ENCODE results near the gene SLC24A3. TPM values are rescaled to one million over a fixed set of nuclear protein-coding genes. Genes with fewer than 3 reads are reported as not detected.

Gene SLC24A3
- total and polyA plus RNA-seq, 2 experiments from 2014 or later = 0.81 to 2.5 TPM

DNA sequence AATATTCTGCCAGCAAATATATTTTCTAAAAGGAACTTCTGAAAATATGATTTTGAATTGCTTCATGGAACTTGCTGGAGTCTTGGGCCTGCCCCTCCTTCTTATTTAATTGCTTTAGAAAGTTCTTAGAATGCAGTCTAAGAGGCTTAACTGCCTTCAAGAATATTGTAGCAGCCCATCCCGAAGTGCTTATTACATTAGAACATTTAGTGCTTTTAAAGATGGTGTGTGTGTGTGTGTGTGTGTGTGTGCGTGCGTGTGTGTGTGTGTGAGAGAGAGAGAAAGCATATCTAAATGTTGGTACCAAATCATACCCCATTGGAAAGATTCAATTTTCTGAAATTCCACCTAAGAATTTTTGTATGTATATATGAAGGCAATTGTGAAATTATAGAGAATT lies 193.5 kb downstream of the SLC24A3 start:
- no peaks in the 10 kb centered on the region for H4K20me1 ChIP-seq (replicated peaks; ENCODE audit: insufficient read depth)
- H3K36me3 Mint-ChIP-seq (ENCODE audit: low read depth) = no peaks in the 10 kb centered on the region; the same call in 2 of the 3 replicates
- ATAC-seq = no peak
- H3K27ac Mint-ChIP-seq = no peak overlapping the region
- H3K4me3 Mint-ChIP-seq = no peak overlapping the region
- no peaks in the 10 kb centered on the region for H3K9me3 Mint-ChIP-seq
- H3K9me2 ChIP-seq (ENCODE audit: insufficient read depth) = peaks cover 17% of the 10 kb centered on the region
- H3K4me3 ChIP-seq = no peak overlapping the region
- H3K4me1 ChIP-seq (ENCODE audit: insufficient read depth) = no peaks in the 10 kb centered on the region
- no peak for TF ChIP-seq JUNB (IDR thresholded peaks at IDR 0.05; ENCODE audit: unreplicated experiment)
- H3K27me3 ChIP-seq (ENCODE audit: insufficient read depth) = no peaks in the 10 kb centered on the region
- no peak overlapping the region for H2AFZ ChIP-seq
- peaks cover 23% of the 10 kb centered on the region for H3K4me1 Mint-ChIP-seq
- no peaks in the 10 kb centered on the region for H3F3A ChIP-seq (replicated peaks; ENCODE audit: low read depth)
- no peak for DNase-seq (ENCODE audit: low spot score)
- H3K27me3 Mint-ChIP-seq (ENCODE audit: insufficient read depth, low read depth, poor library complexity) = no peaks in the 10 kb centered on the region
- H3K36me3 ChIP-seq (ENCODE audit: insufficient read depth) = no peaks in the 10 kb centered on the region; the same call in 1 of the 2 replicates
- H3K79me2 ChIP-seq (replicated peaks; ENCODE audit: insufficient read depth) = no peaks in the 10 kb centered on the region
- H3K4me2 ChIP-seq = no peak overlapping the region
- no peak overlapping the region for H3K27ac ChIP-seq (ENCODE audit: low read depth)

DNA sequence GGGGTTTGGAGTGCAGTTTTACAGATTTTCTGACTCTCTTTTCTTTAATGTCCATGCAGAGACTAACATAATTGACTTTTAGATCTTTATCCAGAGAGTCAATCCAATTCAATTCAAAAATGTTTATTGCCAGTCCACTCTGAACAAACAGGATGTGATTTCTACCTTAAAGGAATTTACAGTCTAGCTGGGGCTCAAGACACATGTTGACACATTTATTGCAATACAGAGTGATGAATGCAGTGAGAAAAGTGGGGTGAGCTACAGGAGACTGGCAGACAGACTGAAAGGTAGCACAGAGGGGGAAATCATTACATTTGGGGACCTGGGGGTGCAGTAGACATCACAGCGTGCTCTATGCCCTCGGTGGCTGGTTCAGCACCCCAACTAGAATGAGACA lies 193.9 kb downstream of the SLC24A3 start:
- Mint-ChIP-seq H3K36me3 (ENCODE audit: low read depth) (no peaks in the 10 kb centered on the region; the same call in 2 of the 3 replicates), H3K9me3 (no peaks in the 10 kb centered on the region), H3K4me3 (no peak overlapping the region), H3K27me3 (ENCODE audit: insufficient read depth, low read depth, poor library complexity) (no peaks in the 10 kb centered on the region), H3K27ac (no peak overlapping the region), H3K4me1 (peaks cover 23% of the 10 kb centered on the region)
- H2AFZ ChIP-seq = no peak overlapping the region
- no peak for DNase-seq (ENCODE audit: low spot score)
- ATAC-seq = no peak
- H3K79me2 ChIP-seq (replicated peaks; ENCODE audit: insufficient read depth) = no peaks in the 10 kb centered on the region
- no peak overlapping the region for H3K27ac ChIP-seq (ENCODE audit: low read depth)
- peaks cover 21% of the 10 kb centered on the region for H3K9me2 ChIP-seq (ENCODE audit: insufficient read depth)
- H3K4me2 ChIP-seq = no peak overlapping the region
- no peaks in the 10 kb centered on the region for H3F3A ChIP-seq (replicated peaks; ENCODE audit: low read depth)
- no peak overlapping the region for H3K4me3 ChIP-seq
- H3K36me3 ChIP-seq (ENCODE audit: insufficient read depth) = no peaks in the 10 kb centered on the region; the same call in 1 of the 2 replicates
- no peaks in the 10 kb centered on the region for H3K4me1 ChIP-seq (ENCODE audit: insufficient read depth)
- H3K27me3 ChIP-seq (ENCODE audit: insufficient read depth) = no peaks in the 10 kb centered on the region
- H4K20me1 ChIP-seq (replicated peaks; ENCODE audit: insufficient read depth) = no peaks in the 10 kb centered on the region
- TF ChIP-seq JUNB (IDR thresholded peaks at IDR 0.05; ENCODE audit: unreplicated experiment) (no peak), ETS1 (IDR thresholded peaks at IDR 0.05) (no peak), STAT1 (IDR thresholded peaks at IDR 0.05; ENCODE audit: unreplicated experiment) (no peak), EZH2phosphoT487 (IDR thresholded peaks at IDR 0.05; ENCODE audit: unreplicated experiment) (no peak), CTCF (conservative IDR thresholded peaks at IDR 0.05; ENCODE audit: low read depth in 2 of 2) (no peak), NANOG (IDR thresholded peaks at IDR 0.05; ENCODE audit: borderline replicate concordance) (no peak), ZNF331 (CRISPR knock-in tag; IDR thresholded peaks at IDR 0.05; ENCODE audit: low read depth) (no peak), CREB1 (CRISPR knock-in tag; IDR thresholded peaks at IDR 0.05; ENCODE audit: low read depth) (no peak)
- TF ChIP-seq, protein P1, sequence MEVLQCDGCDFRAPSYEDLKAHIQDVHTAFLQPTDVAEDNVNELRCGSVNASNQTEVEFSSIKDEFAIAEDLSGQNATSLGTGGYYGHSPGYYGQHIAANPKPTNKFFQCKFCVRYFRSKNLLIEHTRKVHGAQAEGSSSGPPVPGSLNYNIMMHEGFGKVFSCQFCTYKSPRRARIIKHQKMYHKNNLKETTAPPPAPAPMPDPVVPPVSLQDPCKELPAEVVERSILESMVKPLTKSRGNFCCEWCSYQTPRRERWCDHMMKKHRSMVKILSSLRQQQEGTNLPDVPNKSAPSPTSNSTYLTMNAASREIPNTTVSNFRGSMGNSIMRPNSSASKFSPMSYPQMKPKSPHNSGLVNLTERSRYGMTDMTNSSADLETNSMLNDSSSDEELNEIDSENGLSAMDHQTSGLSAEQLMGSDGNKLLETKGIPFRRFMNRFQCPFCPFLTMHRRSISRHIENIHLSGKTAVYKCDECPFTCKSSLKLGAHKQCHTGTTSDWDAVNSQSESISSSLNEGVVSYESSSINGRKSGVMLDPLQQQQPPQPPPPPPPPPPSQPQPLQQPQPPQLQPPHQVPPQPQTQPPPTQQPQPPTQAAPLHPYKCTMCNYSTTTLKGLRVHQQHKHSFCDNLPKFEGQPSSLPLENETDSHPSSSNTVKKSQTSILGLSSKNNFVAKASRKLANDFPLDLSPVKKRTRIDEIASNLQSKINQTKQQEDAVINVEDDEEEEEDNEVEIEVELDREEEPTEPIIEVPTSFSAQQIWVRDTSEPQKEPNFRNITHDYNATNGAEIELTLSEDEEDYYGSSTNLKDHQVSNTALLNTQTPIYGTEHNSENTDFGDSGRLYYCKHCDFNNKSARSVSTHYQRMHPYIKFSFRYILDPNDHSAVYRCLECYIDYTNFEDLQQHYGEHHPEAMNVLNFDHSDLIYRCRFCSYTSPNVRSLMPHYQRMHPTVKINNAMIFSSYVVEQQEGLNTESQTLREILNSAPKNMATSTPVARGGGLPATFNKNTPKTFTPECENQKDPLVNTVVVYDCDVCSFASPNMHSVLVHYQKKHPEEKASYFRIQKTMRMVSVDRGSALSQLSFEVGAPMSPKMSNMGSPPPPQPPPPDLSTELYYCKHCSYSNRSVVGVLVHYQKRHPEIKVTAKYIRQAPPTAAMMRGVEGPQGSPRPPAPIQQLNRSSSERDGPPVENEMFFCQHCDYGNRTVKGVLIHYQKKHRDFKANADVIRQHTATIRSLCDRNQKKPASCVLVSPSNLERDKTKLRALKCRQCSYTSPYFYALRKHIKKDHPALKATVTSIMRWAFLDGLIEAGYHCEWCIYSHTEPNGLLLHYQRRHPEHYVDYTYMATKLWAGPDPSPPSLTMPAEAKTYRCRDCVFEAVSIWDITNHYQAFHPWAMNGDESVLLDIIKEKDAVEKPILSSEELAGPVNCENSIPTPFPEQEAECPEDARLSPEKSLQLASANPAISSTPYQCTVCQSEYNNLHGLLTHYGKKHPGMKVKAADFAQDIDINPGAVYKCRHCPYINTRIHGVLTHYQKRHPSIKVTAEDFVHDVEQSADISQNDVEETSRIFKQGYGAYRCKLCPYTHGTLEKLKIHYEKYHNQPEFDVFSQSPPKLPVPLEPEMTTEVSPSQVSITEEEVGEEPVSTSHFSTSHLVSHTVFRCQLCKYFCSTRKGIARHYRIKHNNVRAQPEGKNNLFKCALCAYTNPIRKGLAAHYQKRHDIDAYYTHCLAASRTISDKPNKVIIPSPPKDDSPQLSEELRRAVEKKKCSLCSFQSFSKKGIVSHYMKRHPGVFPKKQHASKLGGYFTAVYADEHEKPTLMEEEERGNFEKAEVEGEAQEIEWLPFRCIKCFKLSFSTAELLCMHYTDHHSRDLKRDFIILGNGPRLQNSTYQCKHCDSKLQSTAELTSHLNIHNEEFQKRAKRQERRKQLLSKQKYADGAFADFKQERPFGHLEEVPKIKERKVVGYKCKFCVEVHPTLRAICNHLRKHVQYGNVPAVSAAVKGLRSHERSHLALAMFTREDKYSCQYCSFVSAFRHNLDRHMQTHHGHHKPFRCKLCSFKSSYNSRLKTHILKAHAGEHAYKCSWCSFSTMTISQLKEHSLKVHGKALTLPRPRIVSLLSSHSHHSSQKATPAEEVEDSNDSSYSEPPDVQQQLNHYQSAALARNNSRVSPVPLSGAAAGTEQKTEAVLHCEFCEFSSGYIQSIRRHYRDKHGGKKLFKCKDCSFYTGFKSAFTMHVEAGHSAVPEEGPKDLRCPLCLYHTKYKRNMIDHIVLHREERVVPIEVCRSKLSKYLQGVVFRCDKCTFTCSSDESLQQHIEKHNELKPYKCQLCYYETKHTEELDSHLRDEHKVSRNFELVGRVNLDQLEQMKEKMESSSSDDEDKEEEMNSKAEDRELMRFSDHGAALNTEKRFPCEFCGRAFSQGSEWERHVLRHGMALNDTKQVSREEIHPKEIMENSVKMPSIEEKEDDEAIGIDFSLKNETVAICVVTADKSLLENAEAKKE (CRISPR knock-in tag; IDR thresholded peaks at IDR 0.05) = no peak
- TF ChIP-seq, protein P2, sequence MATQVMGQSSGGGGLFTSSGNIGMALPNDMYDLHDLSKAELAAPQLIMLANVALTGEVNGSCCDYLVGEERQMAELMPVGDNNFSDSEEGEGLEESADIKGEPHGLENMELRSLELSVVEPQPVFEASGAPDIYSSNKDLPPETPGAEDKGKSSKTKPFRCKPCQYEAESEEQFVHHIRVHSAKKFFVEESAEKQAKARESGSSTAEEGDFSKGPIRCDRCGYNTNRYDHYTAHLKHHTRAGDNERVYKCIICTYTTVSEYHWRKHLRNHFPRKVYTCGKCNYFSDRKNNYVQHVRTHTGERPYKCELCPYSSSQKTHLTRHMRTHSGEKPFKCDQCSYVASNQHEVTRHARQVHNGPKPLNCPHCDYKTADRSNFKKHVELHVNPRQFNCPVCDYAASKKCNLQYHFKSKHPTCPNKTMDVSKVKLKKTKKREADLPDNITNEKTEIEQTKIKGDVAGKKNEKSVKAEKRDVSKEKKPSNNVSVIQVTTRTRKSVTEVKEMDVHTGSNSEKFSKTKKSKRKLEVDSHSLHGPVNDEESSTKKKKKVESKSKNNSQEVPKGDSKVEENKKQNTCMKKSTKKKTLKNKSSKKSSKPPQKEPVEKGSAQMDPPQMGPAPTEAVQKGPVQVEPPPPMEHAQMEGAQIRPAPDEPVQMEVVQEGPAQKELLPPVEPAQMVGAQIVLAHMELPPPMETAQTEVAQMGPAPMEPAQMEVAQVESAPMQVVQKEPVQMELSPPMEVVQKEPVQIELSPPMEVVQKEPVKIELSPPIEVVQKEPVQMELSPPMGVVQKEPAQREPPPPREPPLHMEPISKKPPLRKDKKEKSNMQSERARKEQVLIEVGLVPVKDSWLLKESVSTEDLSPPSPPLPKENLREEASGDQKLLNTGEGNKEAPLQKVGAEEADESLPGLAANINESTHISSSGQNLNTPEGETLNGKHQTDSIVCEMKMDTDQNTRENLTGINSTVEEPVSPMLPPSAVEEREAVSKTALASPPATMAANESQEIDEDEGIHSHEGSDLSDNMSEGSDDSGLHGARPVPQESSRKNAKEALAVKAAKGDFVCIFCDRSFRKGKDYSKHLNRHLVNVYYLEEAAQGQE (IDR thresholded peaks at IDR 0.05; ENCODE audit: unreplicated experiment) = no peak
